Esophagus muscularis mucosa (tissue), 4 donors: ENCODE results near the gene FRMD1. TPM values are rescaled to one million over a fixed set of nuclear protein-coding genes. Genes with fewer than 3 reads are reported as not detected.

ENCODE experiments used
- DNase-seq: peaks from one replicate; pipeline ENCODE4 v3.0.0-alpha.2; 2017; ENCODE audit errors: extremely low spot score
- H3K27ac ChIP-seq, 4 donors: fragments of 200-600 bp; sonication (generic); replicated peaks in 1 of 4; 1 replicate in 3 of 4; 2 replicates in 1 of 4; pipeline ENCODE4 v1.5.1; 2016 to 2019; ENCODE audit warnings: mild to moderate bottlenecking in 1 of 4
- H3K27me3 ChIP-seq, 4 donors: fragments of 200-600 bp; sonication (generic); one replicate each; pipeline versions ENCODE4 v1.5.1 to v1.6.0; 2016 to 2019
- H3K36me3 ChIP-seq, 4 donors: fragments of 200-600 bp; sonication (generic); one replicate each; pipeline ENCODE4 v1.5.1; 2016 to 2019
- H3K4me1 ChIP-seq, 4 donors: fragments of 200-600 bp; sonication (generic); one replicate each; pipeline ENCODE4 v1.5.1; 2016 to 2019
- H3K4me3 ChIP-seq, 4 donors: fragments of 200-600 bp; sonication (generic); 1 replicate in 2 of 4; 2 replicates in 2 of 4; pipeline ENCODE4 v1.5.1; 2016 to 2019; ENCODE audit warnings: mild to moderate bottlenecking in 4 of 4, moderate library complexity in 1 of 4
- H3K9me3 ChIP-seq, 4 donors: fragments of 200-600 bp; sonication (generic); 1 replicate in 3 of 4; 2 replicates in 1 of 4; pipeline ENCODE4 v1.5.1; 2016 to 2019
- EP300 ChIP-seq: sonication (generic); formaldehyde crosslinking; IDR thresholded peaks from one replicate; pipeline ENCODE4 v1.6.1; 2017; ENCODE audit warnings: antibody characterized with exemption
- POLR2A ChIP-seq: fragments of 450-650 bp; IDR thresholded peaks from one replicate; pipeline ENCODE4 v1.6.1; 2017; ENCODE audit warnings: antibody characterized with exemption, moderate library complexity, mild to moderate bottlenecking, low read depth
- POLR2AphosphoS5 ChIP-seq, 2 donors: sonication (generic); formaldehyde crosslinking; IDR thresholded peaks; one replicate each; pipeline ENCODE4 v1.6.1; 2017; ENCODE audit warnings: antibody characterized with exemption in 2 of 2
- WGBS: methylation state at CpG from one replicate; pipeline ENCODE4 v1.1.5; 2018; 5-methylcytosine and 5-hydroxymethylcytosine counted together
- intact Hi-C: fragments of 100-400 bp; cut with DNase I; formaldehyde crosslinking; loops from one replicate; pipeline ENCODE4 v1.15.1; 2023
- total RNA-seq, 4 donors: library from RNA; depleted of rRNA; stranded (reverse); fragments of >200 nt; gene quantifications; one replicate each; pipeline versions ENCODE4 v1.1.0 to v1.2.1, GENCODE V29; 2016
- TF ChIP-seq, protein P1 (sequence below), 3 experiments: fragments of 200-600 bp in 2 of 3; fragments of 450-650 bp in 1 of 3; sonication (generic) in 2 of 3; IDR thresholded peaks; one replicate each; pipeline ENCODE4 v1.5.1; 2017 to 2019; ENCODE audit warnings: antibody characterized with exemption in 3 of 3, mild to moderate bottlenecking in 2 of 3, moderate library complexity in 1 of 3

Gene FRMD1
- total RNA-seq, 4 donors from 2014 or later, result 0.17 TPM; not detected in 3

DNA sequence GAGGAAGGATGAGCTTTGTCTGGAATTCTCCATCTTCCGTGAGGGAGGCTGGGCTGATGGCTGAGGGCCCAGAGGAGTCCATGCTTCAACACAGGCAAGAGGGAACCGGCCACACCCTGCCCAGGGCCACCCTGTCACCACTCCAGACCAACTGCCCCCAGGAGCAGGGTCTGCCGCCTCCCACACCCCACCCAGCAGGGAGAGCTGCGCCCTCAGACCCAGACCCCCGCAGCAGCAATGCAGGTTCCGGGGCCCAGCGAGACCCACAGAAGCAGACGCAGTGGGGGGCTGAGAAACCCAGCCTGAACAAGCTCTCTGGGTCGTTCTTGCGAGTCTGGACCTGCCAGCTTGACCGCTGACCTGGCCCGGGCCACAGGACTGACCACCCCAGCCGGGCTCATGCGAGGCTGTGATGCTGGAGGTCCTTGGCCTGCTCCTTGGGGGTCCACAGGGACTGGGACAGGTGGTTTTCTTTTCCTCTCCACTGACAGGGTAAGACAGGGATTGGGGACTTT lies 25.0 kb downstream of the FRMD1 start:
- H3K27me3 ChIP-seq, result no peaks in the 10 kb centered on the region
- intact Hi-C loops, result no loop called here
- no peak for DNase-seq
- no peak overlapping the region for H3K27ac ChIP-seq
- H3K4me3 ChIP-seq, result no peak overlapping the region
- TF ChIP-seq EP300 (no peak), POLR2AphosphoS5 (IDR thresholded peaks at IDR 0.05) (no peak), POLR2A (no peak)
- TF ChIP-seq, protein P1, sequence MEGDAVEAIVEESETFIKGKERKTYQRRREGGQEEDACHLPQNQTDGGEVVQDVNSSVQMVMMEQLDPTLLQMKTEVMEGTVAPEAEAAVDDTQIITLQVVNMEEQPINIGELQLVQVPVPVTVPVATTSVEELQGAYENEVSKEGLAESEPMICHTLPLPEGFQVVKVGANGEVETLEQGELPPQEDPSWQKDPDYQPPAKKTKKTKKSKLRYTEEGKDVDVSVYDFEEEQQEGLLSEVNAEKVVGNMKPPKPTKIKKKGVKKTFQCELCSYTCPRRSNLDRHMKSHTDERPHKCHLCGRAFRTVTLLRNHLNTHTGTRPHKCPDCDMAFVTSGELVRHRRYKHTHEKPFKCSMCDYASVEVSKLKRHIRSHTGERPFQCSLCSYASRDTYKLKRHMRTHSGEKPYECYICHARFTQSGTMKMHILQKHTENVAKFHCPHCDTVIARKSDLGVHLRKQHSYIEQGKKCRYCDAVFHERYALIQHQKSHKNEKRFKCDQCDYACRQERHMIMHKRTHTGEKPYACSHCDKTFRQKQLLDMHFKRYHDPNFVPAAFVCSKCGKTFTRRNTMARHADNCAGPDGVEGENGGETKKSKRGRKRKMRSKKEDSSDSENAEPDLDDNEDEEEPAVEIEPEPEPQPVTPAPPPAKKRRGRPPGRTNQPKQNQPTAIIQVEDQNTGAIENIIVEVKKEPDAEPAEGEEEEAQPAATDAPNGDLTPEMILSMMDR (IDR thresholded peaks at IDR 0.05), result no peak
- peaks cover 15 to 20% (median 18%) of the 10 kb centered on the region in 4 donors for H3K4me1 ChIP-seq
- H3K36me3 ChIP-seq, result no peaks in the 10 kb centered on the region
- H3K9me3 ChIP-seq, result no peaks in the 10 kb centered on the region
- WGBS, result 89% methylated on average over 8 of the region's 14 CpGs

- Histone ChIP-seq H3K9me3 (no peaks in the 10 kb centered on the region), H3K4me1 (peaks cover 15 to 20% (median 18%) of the 10 kb centered on the region in 4 donors), H3K27ac (no peak overlapping the region), H3K36me3 (no peaks in the 10 kb centered on the region), H3K27me3 (no peaks in the 10 kb centered on the region), H3K4me3 (no peak overlapping the region)
- TF ChIP-seq POLR2AphosphoS5 (IDR thresholded peaks at IDR 0.05), result no peak
- no peak for TF ChIP-seq POLR2A
- TF ChIP-seq, protein P1 (IDR thresholded peaks at IDR 0.05), result no peak
- TF ChIP-seq EP300, result no peak
- 91% methylated on average over 23 of the region's 38 CpGs for WGBS
- no peak for DNase-seq
- intact Hi-C loops, result no loop called here
These were observed 25.7 kb downstream of the FRMD1 start for GRCh38 chr6:168053086-168053956.

GRCh38 chr6:168052291-168052891 lies 26.6 kb downstream of the FRMD1 start:
- DNase-seq, result no peak
- Histone ChIP-seq H3K4me1 (peaks cover 15 to 20% (median 18%) of the 10 kb centered on the region in 4 donors), H3K36me3 (no peaks in the 10 kb centered on the region), H3K27ac (no peak overlapping the region), H3K4me3 (no peak overlapping the region), H3K27me3 (no peaks in the 10 kb centered on the region), H3K9me3 (no peaks in the 10 kb centered on the region)
- WGBS, result 95% methylated on average over 22 of the region's 26 CpGs
- TF ChIP-seq, protein P1 (IDR thresholded peaks at IDR 0.05), result no peak
- TF ChIP-seq POLR2AphosphoS5 (IDR thresholded peaks at IDR 0.05) (no peak), EP300 (no peak), POLR2A (no peak)
- intact Hi-C loops, result no loop called here

DNA sequence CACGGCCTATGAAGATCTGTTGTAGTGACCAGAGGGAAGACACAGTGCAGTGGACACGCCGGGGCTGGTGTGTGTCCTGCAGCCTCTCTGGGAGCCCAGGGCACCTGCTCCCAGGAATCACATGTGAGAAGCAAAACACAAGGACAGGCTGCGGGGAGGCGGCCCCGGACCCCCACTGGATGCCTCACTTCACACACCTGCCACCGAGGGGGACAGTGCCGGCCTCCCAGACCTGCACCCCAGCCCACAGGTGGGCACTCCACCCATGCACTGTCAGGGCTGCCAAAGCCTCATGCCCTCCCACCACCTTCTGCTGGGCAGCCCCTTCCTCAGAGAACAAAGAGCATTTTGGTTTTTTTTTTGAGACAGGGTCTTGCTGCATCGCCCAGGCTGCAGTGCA lies 27.4 kb downstream of the FRMD1 start:
- WGBS, result 91% methylated on average over 4 of the region's 9 CpGs
- H3K4me3 ChIP-seq, result no peak overlapping the region
- no peaks in the 10 kb centered on the region for H3K27me3 ChIP-seq
- intact Hi-C loops, result no loop called here
- peaks cover 15 to 20% (median 18%) of the 10 kb centered on the region in 4 donors for H3K4me1 ChIP-seq
- no peak overlapping the region for H3K27ac ChIP-seq
- no peaks in the 10 kb centered on the region for H3K9me3 ChIP-seq
- H3K36me3 ChIP-seq, result no peaks in the 10 kb centered on the region
- TF ChIP-seq POLR2AphosphoS5 (IDR thresholded peaks at IDR 0.05) (no peak), EP300 (no peak), POLR2A (no peak)
- TF ChIP-seq, protein P1 (IDR thresholded peaks at IDR 0.05), result no peak
- DNase-seq, result no peak
